Panc1 (cell line): ENCODE measurements around the gene MTERF4. TPM values are rescaled to one million over a fixed set of nuclear protein-coding genes. Genes with fewer than 3 reads are reported as not detected.

ENCODE experiments used
- ATAC-seq: fragments of 200-7000 bp; cut with Tn5 transposase; 2 replicates; pipeline ENCODE4 v1.9.1; 2020; ENCODE audit warnings: mild to moderate bottlenecking, moderate library complexity
- BruUV-seq: library from RNA; stranded (reverse); fragments of 400-500 nt; replicated peaks from 2 replicates; lab custom pipeline; 2021; lab: Mats Ljungman, UMichigan
- CTCF ChIA-PET: fragments of 300-600 bp; sonication (Branson Sonifier 250); formaldehyde crosslinking; loops from one replicate; lab custom pipeline; 2022; ENCODE audit warnings: antibody characterized with exemption; lab: Charles Lee
- POLR2A ChIA-PET: fragments of 300-600 bp; sonication (Branson Sonifier 250); formaldehyde crosslinking; loops from one replicate; lab custom pipeline; 2022; ENCODE audit warnings: antibody characterized with exemption; lab: Charles Lee
- DNase-seq: peaks from one replicate; pipeline ENCODE4 v3.0.0-alpha.2; 2010; ENCODE audit warnings: low read depth, low spot score
- H3K27ac ChIP-seq: 2 replicates; pipeline ENCODE4 v1.5.1; 2011; ENCODE audit warnings: mild to moderate bottlenecking, low read length, inconsistent platforms
- H3K27me3 ChIP-seq: fragments of 200-500 bp; sonication (Bioruptor generic); 2 replicates; pipeline ENCODE4 v1.6.0; 2014; ENCODE audit warnings: low read length, inconsistent platforms; ENCODE audit not compliant: control insufficient read depth, insufficient read depth
- H3K36me3 ChIP-seq: fragments of 200-500 bp; sonication (Bioruptor generic); 2 replicates; pipeline ENCODE4 v1.5.1; 2014; ENCODE audit warnings: inconsistent platforms, mild to moderate bottlenecking, low read length, moderate library complexity; ENCODE audit not compliant: control insufficient read depth, insufficient read depth
- H3K4me1 ChIP-seq: 2 replicates; pipeline ENCODE4 v1.5.1; 2011; ENCODE audit warnings: inconsistent platforms, mild to moderate bottlenecking, low read length, moderate library complexity; ENCODE audit not compliant: control insufficient read depth, insufficient read depth
- H3K4me3 ChIP-seq, 2 experiments: 2 replicates each; pipeline ENCODE4 v1.5.1; 2011 to 2012; ENCODE audit warnings: low read depth in 2 of 2, low read length in 2 of 2, mild to moderate bottlenecking in 2 of 2, inconsistent platforms in 1 of 2, moderate library complexity in 1 of 2
- H3K9me3 ChIP-seq: fragments of 200-500 bp; sonication (Bioruptor generic); 2 replicates; pipeline ENCODE4 v1.5.1; 2014; ENCODE audit warnings: low read depth, mild to moderate bottlenecking, inconsistent platforms, low read length, moderate library complexity; ENCODE audit not compliant: control insufficient read depth, insufficient read depth
- POLR2AphosphoS5 ChIP-seq: IDR thresholded peaks from 2 replicates; pipeline ENCODE4 v1.6.1; 2012; ENCODE audit warnings: mild to moderate bottlenecking, low read depth, low read length, moderate library complexity
- SIN3A ChIP-seq: IDR thresholded peaks from 2 replicates; pipeline ENCODE4 v1.6.1; 2012; ENCODE audit warnings: low read depth, mild to moderate bottlenecking, low read length, moderate library complexity, borderline replicate concordance; ENCODE audit not compliant: insufficient read depth
- TCF7L2 ChIP-seq: IDR thresholded peaks from 2 replicates; pipeline ENCODE4 v1.6.1; 2011; ENCODE audit warnings: mild to moderate bottlenecking, low read depth, low read length, inconsistent platforms
- in situ Hi-C: cut with HindIII; loops from 2 replicates; pipeline ENCODE4 v1.10.0; 2016; ENCODE audit warnings: low sequenced_read_pairs, low pct_unique_long_range_greater_than_20kb
- intact Hi-C: fragments of 100-400 bp; cut with micrococcal nuclease; formaldehyde crosslinking; loops from one replicate; pipeline ENCODE4 v1.10.0; 2022; ENCODE audit not compliant: unreplicated experiment
- total RNA-seq: library from RNA; stranded (reverse); gene quantifications from one replicate; pipeline ENCODE4 v1.2.1, GENCODE V29; 2021; ENCODE audit not compliant: unreplicated experiment
- TF ChIP-seq, protein P1 (sequence below): fragments of 450-650 bp; IDR thresholded peaks from 2 replicates; pipeline ENCODE4 v1.5.1; 2017; ENCODE audit warnings: mild to moderate bottlenecking
- TF ChIP-seq, protein P2 (sequence below), 2 experiments: IDR thresholded peaks; 2 replicates each; pipeline ENCODE4 v1.6.1; 2011 to 2012; ENCODE audit warnings: low read depth in 2 of 2, control low read depth in 1 of 2, low read length in 1 of 2, mild to moderate bottlenecking in 1 of 2, moderate library complexity in 1 of 2; ENCODE audit not compliant: insufficient read depth in 1 of 2

The MTERF4 gene
- total RNA-seq, 1 experiment from 2014 or later, result 28.9 TPM

DNA sequence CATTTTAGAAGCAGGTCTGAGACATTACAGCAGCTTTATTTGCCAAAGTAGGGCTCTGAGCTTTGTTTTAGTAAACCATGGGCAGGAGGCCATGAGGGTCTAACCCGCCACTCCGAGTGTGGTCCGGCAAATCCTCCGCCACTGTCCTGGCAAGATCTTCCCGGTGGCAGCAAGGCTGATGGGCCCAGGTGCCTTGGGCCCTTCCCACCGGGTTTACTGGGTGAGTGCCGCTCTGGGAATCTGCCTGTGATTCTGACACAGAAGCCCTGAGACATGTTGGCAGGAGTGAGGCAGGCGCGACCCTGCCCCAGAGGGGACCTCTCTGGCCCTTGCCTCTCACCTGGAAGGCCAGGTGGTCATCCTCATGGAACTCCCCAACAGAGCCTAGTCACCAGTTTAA lies 29.9 kb downstream of the MTERF4 start:
- in situ Hi-C loops, result no loop called here

GRCh38 chr2:241071677-241072111 lies 30.4 kb downstream of the MTERF4 start:
- ChIA-PET POLR2A (no interaction called here), CTCF (no interaction called here)
- TF ChIP-seq, protein P1, sequence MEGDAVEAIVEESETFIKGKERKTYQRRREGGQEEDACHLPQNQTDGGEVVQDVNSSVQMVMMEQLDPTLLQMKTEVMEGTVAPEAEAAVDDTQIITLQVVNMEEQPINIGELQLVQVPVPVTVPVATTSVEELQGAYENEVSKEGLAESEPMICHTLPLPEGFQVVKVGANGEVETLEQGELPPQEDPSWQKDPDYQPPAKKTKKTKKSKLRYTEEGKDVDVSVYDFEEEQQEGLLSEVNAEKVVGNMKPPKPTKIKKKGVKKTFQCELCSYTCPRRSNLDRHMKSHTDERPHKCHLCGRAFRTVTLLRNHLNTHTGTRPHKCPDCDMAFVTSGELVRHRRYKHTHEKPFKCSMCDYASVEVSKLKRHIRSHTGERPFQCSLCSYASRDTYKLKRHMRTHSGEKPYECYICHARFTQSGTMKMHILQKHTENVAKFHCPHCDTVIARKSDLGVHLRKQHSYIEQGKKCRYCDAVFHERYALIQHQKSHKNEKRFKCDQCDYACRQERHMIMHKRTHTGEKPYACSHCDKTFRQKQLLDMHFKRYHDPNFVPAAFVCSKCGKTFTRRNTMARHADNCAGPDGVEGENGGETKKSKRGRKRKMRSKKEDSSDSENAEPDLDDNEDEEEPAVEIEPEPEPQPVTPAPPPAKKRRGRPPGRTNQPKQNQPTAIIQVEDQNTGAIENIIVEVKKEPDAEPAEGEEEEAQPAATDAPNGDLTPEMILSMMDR, result no peak
- no peaks in the 10 kb centered on the region for H3K9me3 ChIP-seq
- no peak for DNase-seq
- H3K27me3 ChIP-seq, result no peaks in the 10 kb centered on the region
- in situ Hi-C loops, result no loop called here
- intact Hi-C loops, result no loop called here
- no peaks in the 10 kb centered on the region for H3K36me3 ChIP-seq
- H3K4me3 ChIP-seq, result no peak overlapping the region
- no peaks in the 10 kb centered on the region for H3K4me1 ChIP-seq
- BruUV-seq, result no TSS peak
- ATAC-seq, result no peak
- no peak overlapping the region for H3K27ac ChIP-seq

More for the DNA sequence above, 29.9 kb downstream of the MTERF4 start:
- DNase-seq (no peak), ATAC-seq (no peak)
- Histone ChIP-seq H3K9me3 (no peaks in the 10 kb centered on the region), H3K27ac (no peak overlapping the region), H3K4me3 (no peak overlapping the region), H3K27me3 (no peaks in the 10 kb centered on the region), H3K4me1 (no peaks in the 10 kb centered on the region), H3K36me3 (no peaks in the 10 kb centered on the region)
- TF ChIP-seq SIN3A (no peak), POLR2AphosphoS5 (no peak), TCF7L2 (no peak)
- TF ChIP-seq, protein P2, sequence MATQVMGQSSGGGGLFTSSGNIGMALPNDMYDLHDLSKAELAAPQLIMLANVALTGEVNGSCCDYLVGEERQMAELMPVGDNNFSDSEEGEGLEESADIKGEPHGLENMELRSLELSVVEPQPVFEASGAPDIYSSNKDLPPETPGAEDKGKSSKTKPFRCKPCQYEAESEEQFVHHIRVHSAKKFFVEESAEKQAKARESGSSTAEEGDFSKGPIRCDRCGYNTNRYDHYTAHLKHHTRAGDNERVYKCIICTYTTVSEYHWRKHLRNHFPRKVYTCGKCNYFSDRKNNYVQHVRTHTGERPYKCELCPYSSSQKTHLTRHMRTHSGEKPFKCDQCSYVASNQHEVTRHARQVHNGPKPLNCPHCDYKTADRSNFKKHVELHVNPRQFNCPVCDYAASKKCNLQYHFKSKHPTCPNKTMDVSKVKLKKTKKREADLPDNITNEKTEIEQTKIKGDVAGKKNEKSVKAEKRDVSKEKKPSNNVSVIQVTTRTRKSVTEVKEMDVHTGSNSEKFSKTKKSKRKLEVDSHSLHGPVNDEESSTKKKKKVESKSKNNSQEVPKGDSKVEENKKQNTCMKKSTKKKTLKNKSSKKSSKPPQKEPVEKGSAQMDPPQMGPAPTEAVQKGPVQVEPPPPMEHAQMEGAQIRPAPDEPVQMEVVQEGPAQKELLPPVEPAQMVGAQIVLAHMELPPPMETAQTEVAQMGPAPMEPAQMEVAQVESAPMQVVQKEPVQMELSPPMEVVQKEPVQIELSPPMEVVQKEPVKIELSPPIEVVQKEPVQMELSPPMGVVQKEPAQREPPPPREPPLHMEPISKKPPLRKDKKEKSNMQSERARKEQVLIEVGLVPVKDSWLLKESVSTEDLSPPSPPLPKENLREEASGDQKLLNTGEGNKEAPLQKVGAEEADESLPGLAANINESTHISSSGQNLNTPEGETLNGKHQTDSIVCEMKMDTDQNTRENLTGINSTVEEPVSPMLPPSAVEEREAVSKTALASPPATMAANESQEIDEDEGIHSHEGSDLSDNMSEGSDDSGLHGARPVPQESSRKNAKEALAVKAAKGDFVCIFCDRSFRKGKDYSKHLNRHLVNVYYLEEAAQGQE (IDR thresholded peaks at IDR 0.05; ENCODE audit: insufficient read depth in 1 of 2, low read depth in 2 of 2, low read length in 1 of 2), result no peak
- TF ChIP-seq, protein P1, result no peak
- intact Hi-C loops, result no loop called here
- POLR2A ChIA-PET, result no interaction called here
- CTCF ChIA-PET, result no interaction called here
- no TSS peak for BruUV-seq
